Left lobe of liver (tissue), 2 donors: Measurements from ENCODE around the gene ECI1. TPM values are rescaled to one million over a fixed set of nuclear protein-coding genes. Genes with fewer than 3 reads are reported as not detected.
A peak's percentile ranks its signal among the peaks of the same experiment; 100 is the strongest.
"Not testable (repeated sequence)": the region's sequence is repeated elsewhere in the genome, so short reads cannot be mapped to it uniquely, and the experiment has no call there.

Experiments
- ATAC-seq: fragments of 200-7000 bp; cut with Tn5 transposase; one replicate; pipeline ENCODE4 v1.9.1; 2020; ENCODE audit warnings: mild to moderate bottlenecking, moderate library complexity
- DNase-seq: peaks from one replicate; pipeline ENCODE4 v3.0.0-alpha.2; 2020; ENCODE audit warnings: low spot score
- total RNA-seq: library from RNA; stranded (reverse); gene quantifications from one replicate; pipeline ENCODE4 v1.2.1, GENCODE V29; 2021
- donor health status: DM: no; HTN: no; CAD: no; lungs with moderate emphysema.
- donor health status: DM: no; HTN: yes; CAD: no.

The ECI1 gene
- total RNA-seq, 1 donor from 2014 or later = 171 TPM

- no peak for ATAC-seq
- DNase-seq = no peak
Measured at GRCh38 chr16:2212362-2213324, 38.7 kb downstream of the ECI1 start.

GRCh38 chr16:2211923-2212347 is 39.5 kb downstream of the ECI1 start:
- no peak for DNase-seq

DNA sequence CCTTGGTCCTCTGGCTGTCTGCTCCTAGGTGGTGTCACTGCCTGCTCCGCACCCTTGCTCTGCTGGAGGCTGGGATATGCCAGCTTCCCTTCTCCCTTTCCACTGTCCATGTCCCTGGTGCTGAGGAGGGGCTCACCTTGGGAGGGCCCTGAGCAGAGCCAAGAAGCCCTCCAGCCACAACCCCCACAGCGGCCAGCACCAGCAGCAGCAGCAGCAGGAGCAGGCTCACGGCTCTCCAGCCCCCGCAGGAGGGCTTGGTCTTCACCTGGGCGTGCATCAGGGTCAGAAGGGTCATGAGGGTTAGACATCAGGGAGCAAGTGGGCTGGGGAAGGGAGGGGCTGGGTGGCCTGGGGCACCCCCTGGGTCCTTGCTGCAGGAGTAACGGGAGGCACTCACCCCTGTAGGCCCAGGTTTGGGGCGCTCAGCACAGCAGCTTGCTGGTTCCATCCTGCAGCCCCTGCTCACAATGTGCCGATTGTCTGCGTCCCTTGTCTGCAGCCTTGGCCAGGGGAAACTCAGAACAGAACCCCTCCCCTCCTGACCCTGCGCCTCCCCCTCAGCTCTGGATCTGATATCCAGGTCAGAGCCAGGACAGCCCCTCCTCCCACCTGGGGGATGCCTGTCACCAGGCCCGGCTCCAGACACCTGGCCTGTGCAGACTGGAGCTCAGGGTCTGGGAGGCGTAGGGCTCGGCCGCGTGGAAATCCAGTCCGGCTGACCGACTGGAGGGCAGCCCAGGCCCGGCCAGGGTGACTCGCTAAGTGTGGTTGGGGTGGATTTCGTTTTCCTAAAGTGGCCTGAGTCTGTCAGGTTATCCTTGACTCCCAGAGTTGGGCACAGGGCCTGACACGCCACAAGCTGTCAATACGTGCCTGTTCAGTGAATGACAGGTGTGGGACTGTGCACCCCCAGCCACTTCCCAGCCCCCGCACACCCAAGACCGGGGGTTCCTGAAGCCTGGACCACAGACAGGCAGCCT is 40.7 kb downstream of the ECI1 start, which contains the start of gene BRICD5:
TSS of gene BRICD5 (minus strand) at position 478 of the 980 bp plus-strand sequence. CDS start at position 448, 30 bp downstream.
- no peak for DNase-seq
- ATAC-seq = no peak

More at GRCh38 chr16:2211923-2212347, 39.5 kb downstream of the ECI1 start:
- no peak for ATAC-seq

DNA sequence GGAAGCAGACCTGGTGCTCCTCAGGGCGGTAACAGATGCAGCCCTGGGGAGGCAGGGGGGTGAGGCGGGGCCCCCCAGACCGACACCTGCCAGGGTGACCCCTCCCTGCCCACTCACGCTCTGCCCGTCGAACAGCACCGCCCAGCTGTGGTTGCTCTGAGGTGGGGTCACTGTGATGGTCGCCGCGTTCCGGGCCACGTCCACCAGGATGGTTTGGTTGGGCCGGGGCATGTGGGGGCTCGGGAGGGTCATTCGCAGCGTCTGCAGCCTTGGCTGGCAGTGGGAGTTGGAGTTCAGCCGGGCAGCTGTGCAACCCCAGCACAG is 41.4 kb downstream of the ECI1 start:
- ATAC-seq (no peak), DNase-seq (no peak)

- no peak for ATAC-seq
- DNase-seq = no peak
Measured at GRCh38 chr16:2209258-2210008, 42.0 kb downstream of the ECI1 start.

DNA sequence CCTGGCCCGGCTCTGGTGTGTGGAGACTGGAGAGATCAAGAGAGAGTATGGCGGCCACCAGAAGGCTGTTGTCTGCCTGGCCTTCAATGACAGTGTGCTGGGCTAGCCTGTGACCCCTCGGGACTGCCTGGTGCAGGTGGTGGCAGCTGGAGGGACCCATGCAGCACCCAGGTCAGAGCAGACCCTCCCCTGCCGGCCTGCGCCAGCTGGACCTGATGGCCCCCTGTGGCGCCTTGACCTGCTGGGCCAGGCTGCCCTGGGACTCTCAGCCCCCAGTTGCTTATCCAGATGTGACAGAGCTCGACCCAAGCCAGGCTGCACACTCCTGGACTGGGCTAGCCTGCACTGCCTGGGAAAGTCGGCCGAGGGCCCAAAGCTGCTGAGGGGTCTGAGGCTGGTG is 42.6 kb downstream of the ECI1 start:
- ATAC-seq (no peak), DNase-seq (no peak)

DNA sequence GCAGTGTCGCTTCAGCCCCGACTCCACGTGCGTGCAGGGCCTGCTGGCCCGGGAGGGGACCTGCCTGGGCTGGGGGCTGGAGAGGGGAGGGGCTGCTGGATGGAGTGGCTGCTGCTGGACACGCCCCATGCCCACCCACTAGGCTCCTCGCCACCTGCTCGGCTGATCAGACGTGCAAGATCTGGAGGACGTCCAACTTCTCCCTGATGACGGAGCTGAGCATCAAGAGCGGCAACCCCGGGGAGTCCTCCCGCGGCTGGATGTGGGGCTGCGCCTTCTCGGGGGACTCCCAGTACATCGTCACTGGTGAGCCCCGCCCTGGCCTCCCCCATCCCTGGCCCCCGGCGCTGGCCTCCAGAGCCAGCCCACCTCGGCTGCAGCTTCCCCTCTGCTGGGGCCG is 43.1 kb downstream of the ECI1 start:
- ATAC-seq = no peak
- DNase-seq = no peak

- no peak for DNase-seq
- no peak for ATAC-seq
Measured at GRCh38 chr16:2207872-2208271, 43.5 kb downstream of the ECI1 start.

- ATAC-seq = no peak
- DNase-seq = no peak
Measured at GRCh38 chr16:2206780-2207433, 44.5 kb downstream of the ECI1 start.

GRCh38 chr16:2206420-2206779 is 45.0 kb downstream of the ECI1 start:
- no peak for ATAC-seq
- no peak for DNase-seq

DNA sequence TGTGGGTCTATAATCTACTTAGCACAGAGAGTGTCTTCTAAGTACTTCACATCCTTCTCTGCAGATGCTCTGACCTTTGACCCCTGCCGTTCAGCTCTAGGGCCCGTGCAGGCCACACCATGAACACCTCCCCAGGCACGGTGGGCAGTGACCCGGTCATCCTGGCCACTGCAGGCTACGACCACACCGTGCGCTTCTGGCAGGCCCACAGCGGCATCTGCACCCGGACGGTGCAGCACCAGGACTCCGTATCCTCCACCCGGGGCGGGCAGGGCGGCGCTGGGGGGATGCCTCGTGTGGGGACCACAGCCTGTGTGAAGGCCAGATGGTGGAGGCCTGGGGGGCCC is 45.4 kb downstream of the ECI1 start:
- DNase-seq = no peak
- ATAC-seq = peak; percentile 25

DNA sequence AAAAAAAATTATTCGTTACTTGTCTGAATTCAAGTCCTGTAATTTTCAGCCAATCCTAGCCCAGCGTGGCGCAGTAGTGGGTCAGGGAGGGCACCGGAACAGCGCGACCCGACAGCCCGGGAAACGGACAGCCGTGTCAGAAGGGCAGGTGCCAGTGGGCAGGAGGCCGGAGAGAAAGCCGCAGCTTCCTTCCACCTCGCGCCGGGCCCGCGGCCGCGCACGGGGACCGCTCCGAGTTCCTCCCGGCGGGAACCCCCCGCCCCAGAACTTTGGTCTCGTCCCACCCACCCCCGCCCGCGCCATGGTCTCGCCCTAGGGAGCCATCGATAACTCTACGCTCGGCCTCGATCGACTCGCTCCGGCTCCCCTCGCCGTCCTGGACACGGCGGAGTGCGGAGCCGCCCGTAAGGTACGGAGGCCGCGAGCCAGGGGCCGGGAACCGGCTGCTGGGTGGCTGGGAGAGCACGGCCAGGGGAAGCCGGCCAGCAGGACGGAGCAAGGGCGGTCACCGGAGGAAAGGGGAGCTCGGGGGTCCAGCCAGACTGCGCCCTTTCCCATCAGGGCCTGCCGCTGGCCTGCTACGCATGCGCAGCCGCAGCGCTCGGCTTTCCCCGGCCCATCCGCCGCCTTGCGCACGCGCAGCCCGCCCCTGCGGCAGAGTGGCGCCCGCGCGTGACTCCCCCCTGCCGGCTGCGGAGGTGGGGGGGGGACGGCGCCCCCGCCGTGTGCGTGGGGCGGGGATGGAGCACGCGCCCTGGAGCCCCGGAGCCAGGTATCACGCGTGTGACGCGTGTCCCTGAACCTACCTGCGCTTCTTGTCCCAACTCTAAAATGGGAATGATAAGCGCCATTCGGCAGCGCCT is 46.1 kb downstream of the ECI1 start, which contains the start of gene MLST8:
TSS of gene MLST8 (plus strand) at position 351 of the 863 bp plus-strand sequence. CDS start 632 bp downstream, outside the sequence.
- peak; percentile 87 for DNase-seq
- ATAC-seq = peak; percentile 92

DNA sequence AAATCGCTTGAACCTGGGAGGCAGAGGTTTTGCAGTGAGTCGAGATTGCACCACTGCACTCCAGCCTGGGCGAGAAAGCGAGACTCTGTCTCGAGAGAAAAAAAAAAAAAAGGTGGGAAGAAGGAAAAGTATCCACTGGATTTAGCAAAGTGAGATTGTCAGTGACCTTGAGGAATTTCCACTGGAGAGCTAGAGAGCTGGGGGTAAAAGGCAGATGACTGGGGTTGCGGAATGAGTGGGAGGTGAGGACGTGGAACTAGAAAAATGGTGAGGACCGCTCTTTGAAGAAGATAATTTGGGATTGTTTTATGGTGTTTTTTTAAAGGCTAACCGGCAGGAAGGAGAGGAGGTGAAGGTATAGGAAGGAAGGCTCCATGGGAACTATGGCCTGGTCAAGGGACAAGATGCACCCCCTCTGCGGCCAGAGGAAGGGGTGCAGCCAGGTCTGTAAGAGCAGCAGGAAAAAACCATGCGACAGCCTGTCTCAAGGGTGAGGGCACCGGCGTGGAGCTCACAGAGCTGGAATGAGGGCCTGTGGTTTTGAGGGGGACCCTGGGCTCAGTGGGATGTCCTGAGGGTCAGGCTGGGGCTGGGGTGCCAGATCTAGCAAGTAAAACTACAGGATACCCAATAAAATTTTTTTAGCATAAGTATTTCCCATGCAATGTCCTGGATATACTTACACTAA is 46.8 kb downstream of the ECI1 start:
- no peak for ATAC-seq
- no peak for DNase-seq

DNA sequence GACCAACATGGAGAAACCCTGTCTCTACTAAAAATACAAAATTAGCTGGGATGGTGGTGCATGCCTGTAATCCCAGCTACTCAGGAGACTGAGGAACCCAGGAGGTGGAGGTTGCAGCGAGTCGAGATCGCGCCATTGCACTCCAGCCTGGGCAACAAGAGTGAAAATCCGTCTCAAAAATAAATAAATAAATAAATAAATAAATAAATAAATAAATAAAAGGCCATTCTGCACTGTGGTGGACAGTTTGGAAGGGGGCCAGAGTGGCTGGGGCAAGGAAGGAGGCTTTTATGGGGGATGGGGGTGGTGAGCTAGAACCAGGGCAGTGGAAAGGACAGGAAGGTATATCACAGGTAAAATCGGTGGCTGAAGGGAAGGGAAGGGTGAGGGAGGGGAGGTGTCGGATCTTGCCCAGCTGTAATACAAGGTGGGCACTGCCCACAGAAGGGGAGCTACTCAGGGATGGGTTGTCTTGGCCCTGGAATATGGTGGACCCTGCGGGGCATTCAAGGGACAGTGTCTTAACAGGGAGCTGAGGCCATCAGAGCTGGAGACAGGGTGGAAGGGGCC is 48.2 kb downstream of the ECI1 start:
- ATAC-seq = not testable (repeated sequence)

GRCh38 chr16:2200313-2200712 is 51.1 kb downstream of the ECI1 start:
- ATAC-seq (no peak), DNase-seq (no peak)

More for the DNA sequence above, 48.2 kb downstream of the ECI1 start:
- not testable (repeated sequence) for DNase-seq

- ATAC-seq (no peak), DNase-seq (no peak)
Measured at GRCh38 chr16:2199621-2200139, 51.7 kb downstream of the ECI1 start.

DNA sequence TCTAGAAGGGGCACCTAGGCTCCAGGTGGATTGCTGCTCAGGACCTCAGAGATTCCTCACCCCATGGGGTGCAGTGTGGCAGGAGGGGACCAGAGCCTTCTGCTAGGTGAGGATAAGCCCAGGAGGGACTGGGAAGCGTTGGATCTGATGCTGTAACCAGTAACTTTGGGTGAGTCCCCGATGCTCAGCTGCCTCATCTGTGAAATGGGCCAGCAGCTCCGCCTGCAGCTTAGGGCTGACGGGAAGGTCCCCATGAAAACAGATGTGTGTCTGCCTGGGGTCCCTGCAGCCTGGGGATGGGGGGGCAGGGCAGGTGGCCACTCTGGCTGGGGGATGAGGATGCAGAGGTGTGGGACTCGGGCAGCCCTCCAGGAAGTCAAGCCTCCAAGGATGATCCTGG is 52.3 kb downstream of the ECI1 start:
- no peak for DNase-seq
- ATAC-seq = no peak

DNA sequence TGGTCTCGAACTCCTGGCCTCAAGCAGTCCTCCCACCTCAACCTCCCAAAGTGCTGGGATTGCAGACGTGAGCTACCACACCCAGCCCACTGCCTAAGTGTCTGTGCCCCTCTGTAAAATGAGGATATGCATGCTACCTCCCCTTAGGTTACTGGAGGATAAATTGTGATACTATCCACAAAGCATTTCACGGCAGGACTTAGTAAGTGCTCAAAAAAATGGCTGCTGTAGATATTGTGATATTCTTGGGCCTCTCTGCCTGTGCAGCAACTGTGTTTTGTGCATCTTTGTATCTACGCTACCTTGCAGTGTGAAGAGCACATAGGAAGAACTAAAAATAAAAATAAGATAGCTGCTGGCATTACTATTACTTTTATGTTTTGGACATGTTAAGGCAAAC is 53.1 kb downstream of the ECI1 start:
- ATAC-seq = no peak

More for the DNA sequence above, 53.1 kb downstream of the ECI1 start:
- no peak for DNase-seq
